Motor neuron (in vitro differentiated cells): ENCODE results near the gene DOCK4. TPM values are rescaled to one million over a fixed set of nuclear protein-coding genes. Genes with fewer than 3 reads are reported as not detected.
A peak's percentile ranks its signal among the peaks of the same experiment; 100 is the strongest.

Experiments used
- ATAC-seq, 8 experiments: fragments of 200-7000 bp; cut with Tn5 transposase; replicated peaks in 6 of 8; 2 replicates each; pipeline ENCODE4 v1.8.0; 2021; ENCODE audit warnings: mild to moderate bottlenecking in 8 of 8, moderate library complexity in 8 of 8
- H3K27ac ChIP-seq, 2 donors: fragments of 250-450 bp; sonication (Bioruptor Pico); 2 replicates each; pipeline ENCODE4 v1.9.0; 2021; ENCODE audit warnings: antibody characterized with exemption in 2 of 2, mild to moderate bottlenecking in 2 of 2, moderate library complexity in 1 of 2
- H3K4me1 ChIP-seq, 2 donors: fragments of 250-450 bp; sonication (Bioruptor Pico); replicated peaks in 1 of 2; 2 replicates each; pipeline ENCODE4 v1.6.1; 2021; ENCODE audit warnings: antibody characterized with exemption in 2 of 2, mild to moderate bottlenecking in 2 of 2, moderate library complexity in 1 of 2
- H3K4me3 ChIP-seq, 5 donors: fragments of 250-450 bp; sonication (Bioruptor Pico); 2 replicates each; pipeline ENCODE4 v1.9.0; 2021; ENCODE audit warnings: antibody characterized with exemption in 5 of 5, mild to moderate bottlenecking in 5 of 5, moderate library complexity in 4 of 5
- WGBS, 10 experiments: fragments of 450-650 bp; shearing (Covaris generic); methylation state at CpG; one replicate each; pipeline ENCODE4 v1.0.0; 2022; 5-methylcytosine and 5-hydroxymethylcytosine counted together
- in situ Hi-C, 9 experiments: fragments of 400-800 bp; cut with MboI; loops; one replicate each; pipeline ENCODE4 v1.15.0; 2021; ENCODE audit warnings: low sequenced_read_pairs in 9 of 9, low pct_unique_long_range_greater_than_20kb in 2 of 9; ENCODE audit not compliant: unreplicated experiment in 9 of 9
- total RNA-seq, 8 experiments: library from RNA; unstranded; fragments of 300-600 nt; gene quantifications; 2 replicates each; pipeline versions ENCODE4 v1.2.3 to v1.2.4, GENCODE V29; 2022

Gene DOCK4
- total RNA-seq, 8 experiments from 2014 or later: 8.1 to 27.3 (median 20.6) TPM

DNA sequence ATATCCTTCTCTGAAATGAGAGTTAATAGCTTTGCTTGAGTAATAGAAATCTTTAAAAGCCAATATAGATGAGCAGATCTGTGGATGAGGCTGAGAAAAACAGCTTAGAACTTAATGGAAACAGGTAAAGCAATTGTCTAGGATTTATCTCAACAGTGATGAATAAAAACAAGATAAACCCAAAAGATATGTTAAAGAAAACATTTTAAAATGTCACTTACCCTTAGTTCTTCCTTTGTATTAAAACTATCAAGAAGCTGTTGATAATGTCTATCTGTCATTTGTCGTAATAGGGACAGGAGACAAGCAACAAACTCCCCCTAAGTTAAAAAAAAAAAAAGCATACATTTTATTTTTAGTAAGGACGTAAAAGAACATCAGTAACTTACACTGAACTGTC is 371.8 kb downstream of the DOCK4 start:
- H3K4me1 ChIP-seq: no peaks in the 10 kb centered on the region
- H3K4me3 ChIP-seq: no peak overlapping the region
- no peak overlapping the region for H3K27ac ChIP-seq
- no peak for ATAC-seq
- in situ Hi-C loops: no loop called here
- 67 to 100% (median 92%) methylated on average over 1 to 2 of the region's 2 CpGs for WGBS, 10 experiments

DNA sequence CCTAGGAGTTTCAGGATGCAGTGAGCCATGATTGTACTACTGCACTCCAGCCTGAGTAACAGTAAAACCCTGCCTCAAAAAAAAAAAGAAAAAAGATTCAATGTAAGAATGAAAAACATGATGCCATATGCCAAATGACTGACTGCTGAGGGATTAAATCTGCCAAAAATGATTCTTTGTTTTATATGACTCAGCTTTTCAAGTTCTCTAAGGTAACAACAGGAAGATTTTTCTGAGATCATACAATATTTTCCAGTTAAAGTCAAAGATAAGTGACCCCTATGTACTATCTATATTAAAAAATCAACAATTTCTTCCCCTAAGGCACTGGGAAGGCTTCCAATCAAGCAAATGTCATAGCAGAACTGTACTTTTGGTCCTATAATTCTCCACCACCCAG is 372.7 kb downstream of the DOCK4 start:
- ATAC-seq: no peak
- H3K4me1 ChIP-seq: no peaks in the 10 kb centered on the region
- in situ Hi-C loops: no loop called here
- H3K4me3 ChIP-seq: no peak overlapping the region
- no peak overlapping the region for H3K27ac ChIP-seq

DNA sequence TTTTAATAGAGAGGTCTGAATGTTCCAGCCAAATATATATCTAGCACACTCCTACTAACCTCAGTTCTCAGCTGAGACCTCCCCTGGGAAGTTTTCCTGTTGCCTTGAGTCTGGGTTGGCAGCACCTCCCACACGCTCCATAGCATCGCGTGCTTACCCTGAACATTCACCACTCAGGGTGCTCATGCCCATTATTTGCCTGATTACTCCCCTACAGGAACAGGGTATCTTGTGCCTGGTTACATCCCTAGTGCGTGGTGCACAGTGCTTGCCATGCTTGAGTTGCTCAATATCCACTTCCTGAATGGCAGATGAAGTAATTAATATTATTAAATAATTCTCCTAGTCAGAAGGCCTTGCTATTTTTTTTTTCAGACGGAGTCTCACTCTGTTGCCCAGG is 374.0 kb downstream of the DOCK4 start:
- in situ Hi-C loops: no loop called here
- Histone ChIP-seq H3K27ac (no peak overlapping the region), H3K4me3 (no peak overlapping the region), H3K4me1 (no peaks in the 10 kb centered on the region)
- ATAC-seq: no peak
- WGBS, 10 experiments: 93 to 100% (median 100%) methylated on average over 1 to 5 of the region's 5 CpGs; no CpG with 5 or more reads in 3 of the 10 experiments

DNA sequence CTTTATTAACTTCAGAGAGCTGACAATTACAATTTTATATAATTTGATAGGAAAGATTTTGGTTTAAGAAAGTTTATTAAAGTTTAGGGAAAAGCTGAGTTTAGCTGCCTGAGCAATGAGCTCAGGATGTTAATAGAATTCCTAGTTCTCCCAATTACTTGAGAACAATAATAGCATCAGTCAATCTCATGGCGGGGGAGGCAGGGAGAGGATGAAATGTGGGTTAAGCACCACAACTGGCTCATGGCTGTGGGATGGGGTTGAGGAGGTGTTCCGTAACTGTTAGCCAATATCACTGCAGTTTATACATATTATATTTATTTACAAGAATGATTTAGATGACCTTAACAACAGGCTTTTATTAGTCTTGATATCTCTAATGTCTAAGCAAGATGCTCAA is 377.0 kb downstream of the DOCK4 start:
- in situ Hi-C loops: no loop called here
- no peak for ATAC-seq
- Histone ChIP-seq H3K4me1 (no peaks in the 10 kb centered on the region), H3K27ac (no peak overlapping the region), H3K4me3 (no peak overlapping the region)
- 94 to 100% (median 100%) methylated on average over 1 to 2 of the region's 2 CpGs; no CpG with 5 or more reads in 2 of the 10 experiments for WGBS, 10 experiments

DNA sequence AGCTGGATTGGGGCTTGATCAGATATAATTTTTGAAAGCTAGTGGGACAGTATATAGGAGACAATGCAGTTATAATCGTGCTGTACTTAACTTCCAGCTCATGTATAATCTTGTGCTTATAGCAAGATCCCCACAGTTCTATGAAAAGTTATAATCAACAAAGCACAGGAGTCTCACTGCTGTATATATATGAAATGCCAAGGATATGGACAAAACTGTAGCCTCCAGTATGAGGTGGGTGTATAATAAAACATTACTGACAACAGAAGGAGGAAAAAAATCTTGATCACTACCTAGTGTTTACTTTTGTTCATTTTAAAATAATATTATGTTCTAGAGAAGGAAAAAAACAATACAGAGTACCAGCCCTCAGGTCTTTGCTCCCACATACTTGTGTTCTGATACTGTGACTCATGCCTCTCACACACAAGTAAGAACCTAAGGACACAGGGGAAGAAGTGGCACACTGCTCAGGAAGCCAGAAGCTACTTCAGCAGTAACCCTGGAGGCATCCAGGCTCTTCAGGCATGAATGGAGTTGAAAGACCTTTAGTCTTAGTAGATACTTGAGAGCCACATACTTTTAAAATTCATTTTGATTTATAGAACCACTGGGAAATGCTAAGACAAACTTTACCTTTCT is 378.2 kb downstream of the DOCK4 start:
- Histone ChIP-seq H3K4me1 (no peaks in the 10 kb centered on the region), H3K27ac (no peak overlapping the region), H3K4me3 (no peak overlapping the region)
- peak in 3 of 8 experiments; percentile 56 to 80 (median 57) for ATAC-seq
- WGBS, 10 experiments: 70 to 100% (median 86%) methylated on average over 1 of the region's 1 CpG; no CpG with 5 or more reads in 3 of the 10 experiments
- in situ Hi-C loops: no loop called here

DNA sequence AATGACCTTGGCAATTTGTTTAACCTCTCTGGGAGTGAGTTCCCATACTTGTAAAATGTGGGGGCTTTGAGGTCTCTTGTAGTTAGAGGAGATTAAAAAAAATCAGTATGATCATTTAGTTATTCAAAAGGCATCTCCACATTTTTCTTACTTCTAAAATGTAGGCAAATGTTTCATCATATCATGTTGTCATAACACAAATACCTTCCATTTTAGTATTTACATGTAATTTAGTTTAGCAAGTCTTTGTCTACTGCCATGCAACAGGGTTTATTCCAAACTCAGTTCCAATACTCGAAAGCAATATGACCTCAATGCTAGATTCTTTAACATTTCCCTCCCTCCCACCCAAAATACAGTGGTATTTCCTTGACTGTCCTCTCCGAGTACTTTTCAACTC is 381.2 kb downstream of the DOCK4 start:
- in situ Hi-C loops: no loop called here
- no peak for ATAC-seq
- no peak overlapping the region for H3K27ac ChIP-seq
- no peaks in the 10 kb centered on the region for H3K4me1 ChIP-seq
- WGBS, 10 experiments: 17 to 100% (median 70%) methylated on average over 1 of the region's 2 CpGs; no CpG with 5 or more reads in 6 of the 10 experiments
- H3K4me3 ChIP-seq: no peak overlapping the region

DNA sequence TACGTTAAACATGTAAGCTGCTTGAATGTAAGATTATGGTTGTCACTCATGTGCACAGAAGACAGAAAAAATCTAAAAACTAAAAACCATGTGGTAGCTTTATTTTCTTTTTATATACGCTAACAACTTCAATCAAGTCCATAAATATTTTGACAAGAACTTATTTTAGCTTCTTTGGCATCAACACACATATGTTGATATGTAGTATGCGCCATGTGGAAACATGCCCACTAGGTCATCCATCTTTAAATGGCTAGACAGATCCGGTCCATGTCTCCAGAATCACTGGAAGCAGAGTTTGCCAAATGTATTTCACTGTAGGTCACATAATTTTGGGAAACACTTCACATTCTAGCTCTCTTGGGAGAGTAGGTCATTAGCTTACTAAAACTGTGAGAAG is 382.4 kb downstream of the DOCK4 start:
- H3K4me1 ChIP-seq: no peaks in the 10 kb centered on the region
- WGBS, 10 experiments: 76 to 100% (median 96%) methylated on average over 1 to 4 of the region's 4 CpGs
- in situ Hi-C loops: no loop called here
- H3K4me3 ChIP-seq: no peak overlapping the region
- ATAC-seq: no peak
- no peak overlapping the region for H3K27ac ChIP-seq

DNA sequence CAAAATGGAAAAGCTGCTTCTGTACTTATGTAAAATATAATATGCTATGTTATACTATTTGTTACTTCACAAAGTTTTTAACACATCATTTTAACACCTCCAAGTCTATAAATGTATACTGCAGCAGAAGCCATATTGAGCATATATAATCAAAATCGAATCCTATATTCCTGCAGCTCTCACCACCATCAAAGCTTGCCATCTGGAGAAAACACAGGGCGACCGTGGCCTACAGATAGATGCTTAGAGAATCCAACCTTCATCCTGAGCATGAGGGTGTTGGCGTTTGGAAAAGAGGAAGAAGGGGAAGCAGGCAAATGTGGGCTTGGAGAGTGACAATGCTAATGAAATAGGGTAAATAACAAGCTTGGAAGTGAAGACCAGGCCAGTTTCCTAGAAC is 385.2 kb downstream of the DOCK4 start:
- ATAC-seq: no peak
- in situ Hi-C loops: no loop called here
- H3K27ac ChIP-seq: no peak overlapping the region

DNA sequence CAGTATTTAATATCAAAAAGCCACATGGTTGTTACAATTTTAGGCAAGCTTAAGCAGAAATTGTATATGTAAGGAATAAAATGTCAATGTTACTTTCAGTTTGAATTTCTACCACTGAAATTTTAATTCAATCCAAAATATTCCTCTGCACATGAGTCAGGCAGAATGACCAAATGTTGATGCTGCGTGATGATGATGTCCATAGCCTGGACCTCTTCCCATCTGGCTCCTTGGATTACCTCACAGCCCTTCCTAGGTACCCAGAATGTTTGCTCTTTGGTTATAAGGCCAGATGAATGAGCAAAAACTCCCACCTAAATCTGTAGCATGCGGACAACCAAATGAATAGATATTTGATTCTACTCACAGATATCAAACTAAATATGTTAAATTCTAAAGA is 385.6 kb downstream of the DOCK4 start:
- Histone ChIP-seq H3K4me1 (no peaks in the 10 kb centered on the region), H3K27ac (no peak overlapping the region), H3K4me3 (no peak overlapping the region)
- no peak for ATAC-seq
- 83 to 100% (median 100%) methylated on average over 1 to 2 of the region's 2 CpGs; no CpG with 5 or more reads in 2 of the 10 experiments for WGBS, 10 experiments
- in situ Hi-C loops: no loop called here

More for the DNA sequence above, 385.2 kb downstream of the DOCK4 start:
- 69 to 100% (median 94%) methylated on average over 2 to 4 of the region's 4 CpGs; no CpG with 5 or more reads in 3 of the 10 experiments for WGBS, 10 experiments
- H3K4me3 ChIP-seq: no peak overlapping the region
- H3K4me1 ChIP-seq: no peaks in the 10 kb centered on the region

DNA sequence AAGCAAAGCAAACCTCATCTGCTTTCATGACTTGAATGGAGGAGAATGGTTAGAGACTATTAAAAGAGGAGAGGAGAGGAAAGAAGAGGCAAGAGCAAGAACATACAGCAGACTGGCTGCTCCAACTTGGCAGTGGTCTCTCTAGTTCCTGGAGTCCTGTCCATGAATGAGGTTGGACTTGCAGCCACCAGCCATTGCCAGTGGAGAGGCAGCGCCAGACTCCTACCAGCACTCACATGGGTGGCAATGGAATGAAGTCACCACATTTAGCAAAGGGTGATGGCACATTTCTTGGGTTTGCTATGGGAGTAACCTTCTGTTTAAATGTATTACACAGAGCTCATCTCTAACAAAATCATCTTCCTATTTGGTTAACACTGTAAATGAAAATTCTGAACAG is 386.1 kb downstream of the DOCK4 start:
- 88 to 100% methylated on average over 1 of the region's 1 CpG; no CpG with 5 or more reads in 8 of the 10 experiments for WGBS, 10 experiments
- no peak overlapping the region for H3K4me3 ChIP-seq
- in situ Hi-C loops: no loop called here
- H3K4me1 ChIP-seq: no peaks in the 10 kb centered on the region
- H3K27ac ChIP-seq: no peak overlapping the region
- ATAC-seq: no peak

DNA sequence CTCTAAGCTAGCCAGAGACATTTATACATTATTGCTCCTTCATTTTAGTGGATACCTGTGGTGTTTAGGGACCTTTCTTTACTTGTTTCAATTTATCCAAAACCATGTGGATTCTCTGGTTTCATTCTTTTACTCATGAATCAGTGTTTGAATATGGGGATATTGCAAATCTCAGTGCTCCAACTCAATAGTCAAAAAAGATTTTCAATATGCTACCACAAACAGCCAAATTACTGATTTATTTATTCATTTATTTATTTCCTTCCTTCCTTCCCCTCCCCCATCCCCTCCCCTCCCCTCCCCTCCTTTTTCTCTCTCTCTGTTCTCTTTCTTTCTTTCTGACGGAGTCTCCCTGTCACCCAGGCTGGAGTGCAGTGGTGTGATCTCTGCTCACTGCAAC is 390.8 kb downstream of the DOCK4 start:
- H3K4me1 ChIP-seq: no peaks in the 10 kb centered on the region
- no peak overlapping the region for H3K27ac ChIP-seq
- no CpG with 5 or more reads among the region's 1 CpG for WGBS, 10 experiments
- H3K4me3 ChIP-seq: no peak overlapping the region
- in situ Hi-C loops: no loop called here
- no peak for ATAC-seq

DNA sequence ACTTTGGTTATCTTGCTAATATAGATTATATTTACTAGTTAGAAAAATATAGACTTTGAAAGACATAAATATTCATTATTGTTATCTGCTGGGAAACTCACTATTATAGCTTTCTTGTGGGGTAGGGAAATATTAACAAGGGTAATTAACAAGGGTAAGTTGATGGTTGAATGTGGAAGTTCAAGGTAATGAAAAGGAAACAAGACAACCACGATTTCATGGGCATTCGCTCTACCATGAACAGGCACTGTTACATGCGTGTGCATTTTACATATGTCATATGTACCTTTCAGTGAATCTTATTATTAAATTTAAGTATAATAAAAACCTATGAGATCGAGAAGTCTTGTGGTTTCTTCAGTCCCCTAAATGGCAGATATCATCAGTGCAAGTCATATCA is 392.9 kb downstream of the DOCK4 start:
- in situ Hi-C loops: no loop called here
- Histone ChIP-seq H3K27ac (no peak overlapping the region), H3K4me3 (no peak overlapping the region), H3K4me1 (no peaks in the 10 kb centered on the region)
- ATAC-seq: no peak
- 66 to 100% (median 89%) methylated on average over 2 to 4 of the region's 4 CpGs for WGBS, 10 experiments

DNA sequence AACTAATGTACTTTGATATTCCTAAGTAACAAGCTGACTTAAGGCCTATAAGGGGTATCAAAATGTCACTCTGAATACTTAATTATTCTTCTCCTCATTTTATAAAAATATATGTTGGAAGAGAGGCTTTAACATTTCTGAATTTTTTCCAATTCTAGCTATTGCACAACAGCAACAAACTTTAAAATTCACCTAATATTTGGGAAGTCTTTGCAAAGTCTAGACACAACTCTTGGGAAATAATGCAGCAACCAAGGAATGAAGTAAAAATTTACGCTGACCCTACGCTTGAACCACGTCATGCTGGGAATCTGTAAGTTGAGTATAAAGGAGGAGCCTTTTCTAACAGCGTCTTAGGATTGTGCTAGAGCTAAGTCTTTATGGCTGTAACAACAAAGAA is 400.0 kb downstream of the DOCK4 start:
- in situ Hi-C loops: no loop called here
- no peak for ATAC-seq
- no peaks in the 10 kb centered on the region for H3K4me1 ChIP-seq
- H3K27ac ChIP-seq: no peak overlapping the region
- no peak overlapping the region for H3K4me3 ChIP-seq
- WGBS, 10 experiments: 50 to 96% (median 88%) methylated on average over 1 to 4 of the region's 4 CpGs; no CpG with 5 or more reads in 2 of the 10 experiments

DNA sequence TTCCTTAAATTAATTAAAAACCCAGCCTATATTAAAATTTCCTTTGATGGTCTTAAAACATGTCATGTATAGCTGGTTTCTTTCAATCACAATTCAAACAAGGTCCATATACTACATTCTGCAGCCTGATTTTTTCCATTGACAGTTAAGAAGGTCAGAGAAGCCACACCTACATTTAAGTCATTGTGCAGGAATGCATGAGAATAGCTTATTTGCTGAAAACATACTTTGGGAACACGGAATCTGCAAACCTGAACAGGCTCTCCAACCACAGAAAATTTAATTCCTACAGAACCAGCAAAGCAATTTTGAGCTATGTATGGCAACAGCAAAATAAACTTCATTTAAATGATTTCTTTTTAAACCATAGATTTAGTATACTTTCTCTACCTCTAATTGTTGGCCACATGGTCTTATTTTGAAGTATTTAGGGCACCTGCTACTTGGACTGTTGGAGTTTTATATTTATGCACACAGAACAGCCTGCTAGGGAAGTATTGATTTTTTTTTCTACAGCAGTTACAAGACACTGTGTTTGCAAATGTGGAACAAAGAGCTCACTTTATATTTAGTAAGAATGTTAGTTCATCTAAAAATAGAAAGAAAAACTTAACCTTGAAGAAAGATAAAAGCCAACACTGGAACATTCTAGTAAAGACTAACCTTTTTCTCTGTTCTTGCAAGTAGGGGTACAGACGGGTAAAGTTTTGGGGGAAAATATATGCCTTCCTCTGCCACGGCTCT is 403.0 kb downstream of the DOCK4 start:
- in situ Hi-C loops: no loop called here
- ATAC-seq: peak in 3 of 8 experiments; percentile 36 to 88 (median 62)
- Histone ChIP-seq H3K4me1 (no peaks in the 10 kb centered on the region), H3K27ac (no peak overlapping the region), H3K4me3 (no peak overlapping the region)
- 43 to 100% (median 86%) methylated on average over 1 to 3 of the region's 3 CpGs; no CpG with 5 or more reads in 1 of the 10 experiments for WGBS, 10 experiments
